ENCODE results near the gene CHMP3. TPM values are rescaled to one million over a fixed set of nuclear protein-coding genes. Genes with fewer than 3 reads are reported as not detected.

The CHMP3 gene
- total RNA-seq, 1 donor from 2014 or later: 149 TPM

DNA sequence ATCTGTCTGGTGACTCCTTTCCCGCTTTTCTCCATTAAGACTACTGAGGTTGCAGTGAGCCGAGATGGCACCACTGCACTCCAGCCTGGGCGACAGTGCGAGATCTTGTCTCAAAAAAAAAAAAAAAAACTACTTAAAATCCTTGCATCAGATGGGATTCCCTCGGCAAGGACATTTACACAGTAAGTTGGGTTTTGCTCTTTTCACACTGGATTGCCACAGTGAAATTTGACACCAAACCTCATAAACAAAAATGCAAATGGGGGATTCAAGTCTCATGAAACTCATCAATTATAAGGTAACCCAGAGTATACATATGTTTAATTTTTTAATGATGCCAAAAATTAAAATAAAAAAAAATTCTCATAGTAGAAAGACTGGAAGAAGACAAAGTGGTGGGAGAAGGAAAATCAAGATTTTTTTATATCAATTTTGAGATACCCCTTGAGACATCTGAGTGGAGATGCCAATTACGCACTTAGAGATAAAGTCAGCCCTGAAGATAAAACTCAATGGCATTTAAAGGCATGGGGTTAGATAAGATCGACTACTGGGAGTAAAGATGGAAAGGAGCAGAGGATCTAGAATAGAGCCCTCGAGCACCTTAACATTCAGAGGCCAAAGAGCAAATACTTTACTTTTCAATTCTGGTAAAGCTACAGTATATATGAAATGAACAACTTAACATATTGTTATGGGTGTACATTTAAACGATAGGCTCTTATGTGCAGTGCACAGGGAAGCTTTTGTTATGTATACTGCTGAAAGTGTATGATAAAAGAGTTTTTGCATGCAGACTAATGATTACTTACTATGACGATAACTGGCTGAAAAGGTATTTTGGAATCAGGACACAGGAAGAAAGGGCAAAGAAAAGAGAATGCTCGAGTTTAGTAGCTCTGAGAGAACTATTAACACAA is 37.6 kb downstream of the CHMP3 start:
- no peak for DNase-seq
- Histone ChIP-seq H3K4me1 (no peaks in the 10 kb centered on the region), H3K27ac (replicated peaks) (no peak overlapping the region), H3K9me3 (replicated peaks) (peaks cover 6% of the 10 kb centered on the region), H3K4me3 (no peak overlapping the region), H3K27me3 (ENCODE audit: low read depth) (no peaks in the 10 kb centered on the region), H3K36me3 (peaks cover 35% of the 10 kb centered on the region)
- TF ChIP-seq, protein P1, sequence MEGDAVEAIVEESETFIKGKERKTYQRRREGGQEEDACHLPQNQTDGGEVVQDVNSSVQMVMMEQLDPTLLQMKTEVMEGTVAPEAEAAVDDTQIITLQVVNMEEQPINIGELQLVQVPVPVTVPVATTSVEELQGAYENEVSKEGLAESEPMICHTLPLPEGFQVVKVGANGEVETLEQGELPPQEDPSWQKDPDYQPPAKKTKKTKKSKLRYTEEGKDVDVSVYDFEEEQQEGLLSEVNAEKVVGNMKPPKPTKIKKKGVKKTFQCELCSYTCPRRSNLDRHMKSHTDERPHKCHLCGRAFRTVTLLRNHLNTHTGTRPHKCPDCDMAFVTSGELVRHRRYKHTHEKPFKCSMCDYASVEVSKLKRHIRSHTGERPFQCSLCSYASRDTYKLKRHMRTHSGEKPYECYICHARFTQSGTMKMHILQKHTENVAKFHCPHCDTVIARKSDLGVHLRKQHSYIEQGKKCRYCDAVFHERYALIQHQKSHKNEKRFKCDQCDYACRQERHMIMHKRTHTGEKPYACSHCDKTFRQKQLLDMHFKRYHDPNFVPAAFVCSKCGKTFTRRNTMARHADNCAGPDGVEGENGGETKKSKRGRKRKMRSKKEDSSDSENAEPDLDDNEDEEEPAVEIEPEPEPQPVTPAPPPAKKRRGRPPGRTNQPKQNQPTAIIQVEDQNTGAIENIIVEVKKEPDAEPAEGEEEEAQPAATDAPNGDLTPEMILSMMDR (IDR thresholded peaks at IDR 0.05; ENCODE audit: borderline replicate concordance): no peak
- intact Hi-C loops (cut with micrococcal nuclease): no loop called here

DNA sequence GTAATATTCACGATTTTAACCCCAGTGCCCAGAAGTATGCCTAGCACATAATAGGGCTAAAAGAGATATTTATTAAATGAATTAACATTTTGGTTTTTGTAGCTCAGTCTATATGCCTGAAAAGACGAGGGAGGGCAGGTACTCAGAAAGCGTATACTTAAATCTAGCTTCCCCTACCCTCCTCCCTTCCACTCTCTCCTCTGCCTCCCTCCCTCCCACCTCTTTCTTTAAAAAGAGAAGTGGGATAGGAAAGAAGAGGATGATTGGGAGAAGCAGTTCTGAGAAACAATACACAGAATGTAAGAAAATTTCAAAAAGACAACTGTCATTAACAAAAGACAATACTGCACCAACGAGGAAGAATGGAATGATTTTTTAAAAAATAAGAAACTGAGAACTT is 39.8 kb downstream of the CHMP3 start:
- Histone ChIP-seq H3K9me3 (replicated peaks) (peaks cover 13% of the 10 kb centered on the region), H3K27me3 (ENCODE audit: low read depth) (no peaks in the 10 kb centered on the region), H3K27ac (replicated peaks) (no peak overlapping the region), H3K4me3 (no peak overlapping the region), H3K4me1 (peaks cover 6% of the 10 kb centered on the region), H3K36me3 (peaks cover 37% of the 10 kb centered on the region)
- intact Hi-C loops (cut with micrococcal nuclease): no loop called here
- TF ChIP-seq, protein P1 (IDR thresholded peaks at IDR 0.05; ENCODE audit: borderline replicate concordance): no peak
- no peak for DNase-seq

DNA sequence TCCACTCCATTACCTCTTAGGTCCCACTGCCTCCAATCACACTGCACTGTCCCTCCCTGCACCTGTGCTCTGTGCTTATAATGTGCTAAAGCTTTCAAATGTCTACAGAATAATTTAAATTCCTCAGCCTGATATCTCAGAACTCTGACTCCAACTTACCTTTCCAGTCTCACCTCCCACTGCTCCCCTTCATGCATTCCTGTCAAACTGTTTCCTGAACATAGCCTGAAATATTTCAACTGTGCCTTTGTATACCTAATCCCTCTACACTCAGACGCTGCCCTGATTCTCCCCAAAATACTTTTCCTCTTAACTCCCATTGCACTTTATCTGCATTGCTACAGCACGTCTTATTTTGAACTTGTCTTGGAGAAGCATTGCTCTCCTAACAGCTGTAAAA is 40.5 kb downstream of the CHMP3 start:
- H3K36me3 ChIP-seq: peaks cover 30% of the 10 kb centered on the region
- no peak for DNase-seq
- TF ChIP-seq, protein P1 (IDR thresholded peaks at IDR 0.05; ENCODE audit: borderline replicate concordance): no peak

DNA sequence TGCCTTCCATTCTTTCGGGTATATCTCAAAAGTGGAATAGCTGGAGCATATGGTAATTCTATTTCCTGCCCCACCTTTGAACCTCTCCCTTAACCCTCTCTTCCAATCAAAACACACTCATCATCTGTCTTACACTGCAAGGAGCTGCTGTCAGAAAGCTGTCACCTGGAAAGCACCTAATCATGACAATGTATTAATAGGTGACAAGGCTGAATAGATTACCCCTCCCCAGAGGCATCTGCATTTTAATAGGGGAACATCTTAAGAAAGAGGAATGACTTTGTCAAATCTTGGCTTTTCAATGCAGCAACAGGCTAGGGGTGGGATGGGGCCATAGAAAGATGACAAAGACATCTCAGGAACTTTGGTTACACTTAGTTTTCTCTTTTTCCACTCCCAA is 41.3 kb downstream of the CHMP3 start:
- intact Hi-C loops (cut with micrococcal nuclease): no loop called here
- H3K27me3 ChIP-seq (ENCODE audit: low read depth): no peaks in the 10 kb centered on the region
- TF ChIP-seq, protein P1 (IDR thresholded peaks at IDR 0.05; ENCODE audit: borderline replicate concordance): no peak
- no peak overlapping the region for H3K27ac ChIP-seq (replicated peaks)
- no peak overlapping the region for H3K4me3 ChIP-seq
- no peak for DNase-seq
- H3K36me3 ChIP-seq: peaks cover 24% of the 10 kb centered on the region
- peaks cover 6% of the 10 kb centered on the region for H3K4me1 ChIP-seq
- H3K9me3 ChIP-seq (replicated peaks): peaks cover 13% of the 10 kb centered on the region

More for the DNA sequence above, 40.5 kb downstream of the CHMP3 start:
- Histone ChIP-seq H3K9me3 (replicated peaks) (peaks cover 13% of the 10 kb centered on the region), H3K4me1 (peaks cover 6% of the 10 kb centered on the region), H3K27ac (replicated peaks) (no peak overlapping the region), H3K4me3 (no peak overlapping the region), H3K27me3 (ENCODE audit: low read depth) (no peaks in the 10 kb centered on the region)
- intact Hi-C loops (cut with micrococcal nuclease): no loop called here

DNA sequence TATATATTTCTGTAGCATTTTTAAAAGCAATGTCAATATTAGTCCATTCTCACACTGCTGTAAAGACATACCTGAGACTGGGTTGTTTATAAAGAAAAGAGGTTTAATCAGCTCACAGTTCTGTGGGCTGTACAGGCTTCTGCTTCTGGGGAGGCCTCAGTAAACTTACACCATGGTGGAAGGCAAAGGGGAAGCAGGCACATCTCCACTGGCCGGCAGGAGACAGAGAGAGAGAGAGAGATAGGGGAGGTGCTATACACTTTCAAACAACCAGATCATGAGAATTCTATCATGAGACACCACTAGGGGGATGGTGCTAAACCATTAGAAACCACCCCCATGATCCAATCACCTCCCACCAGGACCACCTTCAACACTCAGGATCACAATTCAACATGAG is 43.1 kb downstream of the CHMP3 start:
- Histone ChIP-seq H3K27me3 (ENCODE audit: low read depth) (no peaks in the 10 kb centered on the region), H3K9me3 (replicated peaks) (peaks cover 13% of the 10 kb centered on the region), H3K4me1 (peaks cover 6% of the 10 kb centered on the region), H3K4me3 (no peak overlapping the region), H3K36me3 (peaks cover 11% of the 10 kb centered on the region), H3K27ac (replicated peaks) (no peak overlapping the region)
- DNase-seq: no peak
- TF ChIP-seq, protein P1 (IDR thresholded peaks at IDR 0.05; ENCODE audit: borderline replicate concordance): no peak
- intact Hi-C loops (cut with micrococcal nuclease): no loop called here
